Endothelial cell of umbilical vein (primary cell): ENCODE results near the gene SMAD5. TPM values are rescaled to one million over a fixed set of nuclear protein-coding genes. Genes with fewer than 3 reads are reported as not detected.
A peak's percentile ranks its signal among the peaks of the same experiment; 100 is the strongest.

Experiments
- BruUV-seq: library from RNA; stranded (reverse); fragments of 400-500 nt; replicated peaks from 2 replicates; lab custom pipeline; 2021; lab: Mats Ljungman, UMichigan
- CTCF ChIA-PET: fragments of 300-600, 350-600 bp; sonication (Branson Sonifier 250); formaldehyde crosslinking; loops from one replicate; lab custom pipeline; 2021; ENCODE audit warnings: antibody characterized with exemption, inconsistent platforms; lab: Charles Lee
- POLR2A ChIA-PET: fragments of 300-600, 350-600 bp; sonication (Branson Sonifier 250); formaldehyde crosslinking; loops from one replicate; lab custom pipeline; 2021; ENCODE audit warnings: antibody characterized with exemption, inconsistent platforms; lab: Charles Lee
- DNase-seq: peaks from one replicate; pipeline ENCODE4 v3.0.0-alpha.2; 2011; ENCODE audit warnings: low read depth, low spot score
- FAIRE-seq: peaks from 2 replicates; lab custom pipeline; 2011; peaks lifted over from hg19 to GRCh38; lab: Jason Lieb, UNC
- H2AFZ ChIP-seq: 2 replicates; pipeline ENCODE4 v1.6.0; 2012; ENCODE audit warnings: low read depth, low read length, control low read depth, inconsistent platforms
- H3K27ac ChIP-seq: 2 replicates; pipeline ENCODE4 v1.5.1; 2011; ENCODE audit warnings: low read depth, mild to moderate bottlenecking, control low read depth, low read length, moderate library complexity; ENCODE audit not compliant: insufficient read depth
- H3K27me3 ChIP-seq, 2 experiments: 2 replicates each; pipeline versions ENCODE4 v1.6.0 to v1.6.1; 2011; ENCODE audit warnings: low read length in 2 of 2, mixed read lengths in 1 of 2; ENCODE audit not compliant: control insufficient read depth in 2 of 2, insufficient read depth in 2 of 2
- H3K36me3 ChIP-seq, 2 experiments: 2 replicates in 1 of 2; 3 replicates in 1 of 2; pipeline ENCODE4 v1.5.1; 2011; ENCODE audit warnings: low read length in 2 of 2, mild to moderate bottlenecking in 1 of 2, moderate library complexity in 1 of 2; ENCODE audit not compliant: control insufficient read depth in 2 of 2, insufficient read depth in 2 of 2; ENCODE audit errors: extremely low read depth in 1 of 2
- H3K4me1 ChIP-seq: 3 replicates; pipeline ENCODE4 v1.5.1; 2011; ENCODE audit warnings: mild to moderate bottlenecking, low read length; ENCODE audit not compliant: control insufficient read depth, insufficient read depth; ENCODE audit errors: extremely low read depth
- H3K4me2 ChIP-seq: 2 replicates; pipeline ENCODE4 v1.6.1; 2011; ENCODE audit warnings: low read length, control low read depth, mixed read lengths; ENCODE audit not compliant: insufficient read depth
- H3K4me3 ChIP-seq, 3 experiments: fragments of 200-600 bp in 1 of 3; sonication (generic), shearing (Covaris generic) in 1 of 3; replicated peaks in 1 of 3; 2 replicates each; pipeline ENCODE4 v1.5.1; 2011 to 2016; ENCODE audit warnings: control low read depth in 3 of 3, low read length in 3 of 3, mild to moderate bottlenecking in 2 of 3, inconsistent platforms in 1 of 3, low read depth in 1 of 3, moderate library complexity in 1 of 3; ENCODE audit not compliant: insufficient read depth in 1 of 3
- H3K79me2 ChIP-seq: 2 replicates; pipeline ENCODE4 v1.6.0; 2012; ENCODE audit warnings: low read length, inconsistent platforms; ENCODE audit not compliant: control insufficient read depth, insufficient read depth
- H3K9ac ChIP-seq: replicated peaks from 2 replicates; pipeline ENCODE3; 2011; ENCODE audit warnings: low read length, control low read depth; ENCODE audit not compliant: insufficient read depth; ENCODE audit errors: extremely low read depth
- H3K9me1 ChIP-seq: replicated peaks from 3 replicates; pipeline ENCODE4 v1.6.0; 2011; ENCODE audit warnings: mild to moderate bottlenecking, low read length; ENCODE audit not compliant: control insufficient read depth, insufficient read depth; ENCODE audit errors: extremely low read depth
- H3K9me3 ChIP-seq: replicated peaks from 2 replicates; pipeline ENCODE4 v1.5.1; 2012; ENCODE audit warnings: low read length, inconsistent platforms; ENCODE audit not compliant: control insufficient read depth, insufficient read depth
- H4K20me1 ChIP-seq: replicated peaks from 2 replicates; pipeline ENCODE3; 2011; ENCODE audit warnings: mild to moderate bottlenecking, low read length; ENCODE audit not compliant: control insufficient read depth, insufficient read depth; ENCODE audit errors: extremely low read depth
- EZH2 ChIP-seq: IDR thresholded peaks from 2 replicates; pipeline ENCODE4 v1.6.1; 2012; ENCODE audit warnings: borderline replicate concordance, low read depth, mild to moderate bottlenecking, moderate library complexity, low read length, inconsistent platforms; ENCODE audit not compliant: severe bottlenecking
- GATA2 ChIP-seq: IDR thresholded peaks from 2 replicates; pipeline ENCODE4 v1.7.0; 2011; ENCODE audit warnings: low read depth, mild to moderate bottlenecking, moderate library complexity, mixed read lengths, low read length; ENCODE audit not compliant: insufficient read length, insufficient read depth
- JUN ChIP-seq: IDR thresholded peaks from 2 replicates; pipeline ENCODE4 v1.6.1; 2011; ENCODE audit warnings: borderline replicate concordance, low read depth; ENCODE audit not compliant: insufficient read length, insufficient read depth
- MYC ChIP-seq: IDR thresholded peaks from one replicate; pipeline ENCODE4 v1.6.1; 2011; ENCODE audit warnings: mild to moderate bottlenecking, low read depth, low read length
- POLR2A ChIP-seq: IDR thresholded peaks from 2 replicates; pipeline ENCODE4 v1.6.1; 2012; ENCODE audit warnings: low read depth, mild to moderate bottlenecking, control low read depth, low read length
- POLR2AphosphoS5 ChIP-seq: IDR thresholded peaks from 2 replicates; pipeline ENCODE4 v1.6.1; 2012; ENCODE audit warnings: low read depth, mild to moderate bottlenecking, control low read depth, low read length, moderate library complexity; ENCODE audit not compliant: insufficient read depth
- dilution Hi-C: fragments of 300-500 bp; cut with MboI; formaldehyde crosslinking; loops from one replicate; pipeline ENCODE4 v1.15.0; 2019; ENCODE audit warnings: low sequenced_read_pairs; ENCODE audit not compliant: extremely low pct_ligation_motif_present
- intact Hi-C: fragments of 100-400 bp; cut with micrococcal nuclease; formaldehyde crosslinking; loops from one replicate; pipeline ENCODE4 v1.10.0; 2022
- polyA plus RNA-seq, 4 experiments: library from polyadenylated mRNA; depleted of rRNA in 3 of 4; stranded (reverse) in 3 of 4; unstranded in 1 of 4; fragments of >200 nt; gene quantifications; 2 replicates each; pipeline versions ENCODE4 v1.2.1 to v1.2.3, GENCODE V29; 2011 to 2012; ENCODE audit warnings: missing spikeins in 1 of 4
- total RNA-seq: library from RNA; stranded (reverse); gene quantifications from 2 replicates; pipeline ENCODE4 v1.2.3, GENCODE V29; 2021

The SMAD5 gene
- total and polyA plus RNA-seq, 2 donors (not counting 3 experiments of a cell fraction or from before 2014, with no cell fraction given): 26.0 to 66.0 TPM

DNA sequence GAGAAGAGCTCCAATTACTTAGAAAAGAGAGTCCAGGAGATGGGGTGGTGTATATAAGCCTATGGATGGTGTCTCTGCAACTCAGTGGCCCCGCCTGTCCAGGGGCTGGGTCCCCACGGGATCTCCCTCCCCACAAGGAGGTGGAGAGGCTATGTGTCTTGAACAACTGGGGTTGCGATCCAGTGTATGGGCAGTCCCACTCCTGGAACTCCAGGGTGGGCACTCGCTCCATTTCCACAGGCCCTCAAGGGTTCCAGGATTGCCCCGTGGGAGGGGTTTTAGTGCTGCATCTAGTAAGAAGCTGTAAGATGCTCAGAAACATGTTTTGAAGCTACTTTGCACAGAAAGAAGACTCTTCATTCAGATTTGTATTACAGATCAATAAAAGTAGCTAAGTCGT, 558 bp upstream of the SMAD5 start:
- H3K9me3 ChIP-seq: no peaks in the 10 kb centered on the region
- peaks cover 15% of the 10 kb centered on the region for H3K4me1 ChIP-seq
- ChIA-PET POLR2A (no interaction called here), CTCF (interaction anchor here (1.1 kb wide), 1 partner anchor 24 kb away, joined by 3 read pairs; no protein-coding TSS in a partner anchor)
- H3K4me2 ChIP-seq: peak overlapping the region; percentile 74
- dilution Hi-C loops: no loop called here
- H3K9ac ChIP-seq: peak overlapping the region; percentile 99
- TF ChIP-seq MYC (no peak), EZH2 (no peak), POLR2AphosphoS5 (no peak), GATA2 (no peak), JUN (no peak)
- DNase-seq (no peak), FAIRE-seq (no peak)
- peak overlapping the region; percentile 83 for H2AFZ ChIP-seq
- H3K27me3 ChIP-seq: peaks cover 12 to 25% of the 10 kb centered on the region in 2 experiments
- peak overlapping the region; percentile 41 for H3K27ac ChIP-seq
- peaks cover 41% of the 10 kb centered on the region for H3K79me2 ChIP-seq
- peaks cover 16% of the 10 kb centered on the region for H4K20me1 ChIP-seq
- no peaks in the 10 kb centered on the region for H3K9me1 ChIP-seq
- no peaks in the 10 kb centered on the region for H3K36me3 ChIP-seq
- BruUV-seq: TSS peak; percentile 72
- intact Hi-C loops: loop anchor here (1.0 to 5.0 kb wide), 4 partner anchors 39 to 90 kb away; partner anchors contain the start of gene SMIM32
- H3K4me3 ChIP-seq: peak overlapping the region in 1 of 3 experiments; percentile 83

DNA sequence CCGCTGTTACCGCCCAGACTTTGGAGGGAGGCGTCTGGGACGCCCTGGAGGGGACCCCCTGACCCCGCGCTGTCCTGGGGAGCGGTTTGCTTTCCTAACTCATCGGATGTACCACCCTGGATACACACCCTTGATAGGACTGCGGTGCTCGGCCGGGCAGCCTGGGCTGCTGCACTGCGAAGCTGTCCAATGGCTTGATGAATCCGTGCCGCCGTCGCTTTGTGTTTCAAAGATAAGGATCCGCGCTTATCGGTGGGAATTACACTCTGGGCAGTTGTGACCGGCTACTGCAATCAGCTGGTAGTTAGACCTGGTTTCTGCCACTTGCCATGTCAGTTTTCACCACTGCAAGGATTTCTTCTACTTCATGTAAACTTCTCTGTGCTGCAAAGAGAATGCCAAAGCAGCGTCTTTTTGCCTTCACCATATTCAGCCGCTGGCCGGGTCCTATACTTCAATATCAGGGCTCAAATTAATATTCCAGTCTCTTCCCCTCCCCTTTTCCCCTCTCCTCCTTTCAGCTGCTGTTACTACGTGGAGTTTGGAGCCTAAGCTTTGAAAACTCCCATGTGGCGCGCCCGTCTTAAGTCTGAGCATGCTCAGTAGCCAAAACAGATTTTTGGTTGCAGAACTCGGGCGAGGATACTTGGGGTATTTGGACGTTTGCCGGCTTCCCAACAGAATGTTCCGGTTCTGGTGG, 727 bp downstream of the SMAD5 start:
- FAIRE-seq: peak; percentile 68
- intact Hi-C loops (loop anchor here (1.0 to 5.0 kb wide), 5 partner anchors 8 to 122 kb away; partner anchors contain the start of gene SMIM32), dilution Hi-C loops (no loop called here)
- DNase-seq: peak; percentile 66
- TSS peak; percentile 29 for BruUV-seq
- Histone ChIP-seq H3K79me2 (peaks cover 54% of the 10 kb centered on the region), H3K36me3 (no peaks in the 10 kb centered on the region), H3K4me3 (peak overlapping the region; percentile 72 to 96 (median 83)), H3K9me3 (no peaks in the 10 kb centered on the region), H3K4me2 (peak overlapping the region; percentile 86), H3K4me1 (peaks cover 15% of the 10 kb centered on the region), H3K9me1 (peaks cover 5% of the 10 kb centered on the region), H4K20me1 (peaks cover 21% of the 10 kb centered on the region), H3K27ac (peak overlapping the region; percentile 78), H3K27me3 (peaks cover 3 to 16% of the 10 kb centered on the region in 2 experiments), H3K9ac (peak overlapping the region; percentile 99), H2AFZ (peak overlapping the region; percentile 74)
- TF ChIP-seq POLR2A (no peak), POLR2AphosphoS5 (no peak), MYC (no peak), GATA2 (peak; percentile 40), EZH2 (no peak)
- CTCF ChIA-PET: interaction anchor here (1.0 to 2.0 kb wide), 4 partner anchors 9 to 188 kb away, joined by 3 to 9 read pairs (median 4); no protein-coding TSS in a partner anchor
- POLR2A ChIA-PET: interaction anchor here (0.7 to 1.3 kb wide), 2 partner anchors 21 to 52 kb away, joined by 3 read pairs; no protein-coding TSS in a partner anchor
